CD4-positive, alpha-beta T cell (primary cell): ENCODE measurements around the gene RPS6KA2. TPM values are rescaled to one million over a fixed set of nuclear protein-coding genes. Genes with fewer than 3 reads are reported as not detected.

Source experiments
- ATAC-seq: fragments of 200-7000 bp; cut with Tn5 transposase; one replicate; pipeline ENCODE4 v1.10.0; 2022; ENCODE audit warnings: mild to moderate bottlenecking; ENCODE audit not compliant: poor library complexity
- CTCF ChIA-PET: fragments of 350-600 bp; sonication (Branson Sonifier 250); formaldehyde crosslinking; loops from one replicate; lab custom pipeline; 2021; ENCODE audit warnings: antibody characterized with exemption, inconsistent platforms; lab: Charles Lee
- POLR2A ChIA-PET: fragments of 350-600 bp; sonication (Branson Sonifier 250); formaldehyde crosslinking; loops from one replicate; lab custom pipeline; 2021; ENCODE audit warnings: antibody characterized with exemption, inconsistent platforms; lab: Charles Lee
- DNase-seq, 14 experiments: peaks; one replicate each; pipeline ENCODE4 v3.0.0-alpha.2; 2013 to 2020; ENCODE audit warnings: mixed read lengths in 2 of 14
- H3K27ac ChIP-seq, 2 donors: one replicate each; pipeline versions ENCODE4 v1.5.1 to v1.7.0; 2013; ENCODE audit warnings: low read length in 2 of 2, low read depth in 1 of 2, mild to moderate bottlenecking in 1 of 2
- H3K27me3 ChIP-seq, 2 experiments: 1 replicate in 1 of 2; 2 replicates in 1 of 2; pipeline versions ENCODE4 v1.6.1 to v1.7.0; 2013; ENCODE audit warnings: low read length in 2 of 2, control low read depth in 1 of 2, mild to moderate bottlenecking in 1 of 2, moderate library complexity in 1 of 2; ENCODE audit not compliant: insufficient read depth in 2 of 2, control insufficient read depth in 1 of 2
- H3K36me3 ChIP-seq: one replicate; pipeline ENCODE4 v1.6.1; 2013; ENCODE audit warnings: low read length, control low read depth; ENCODE audit not compliant: insufficient read depth
- H3K4me1 ChIP-seq: one replicate; pipeline ENCODE4 v1.6.1; 2013; ENCODE audit warnings: low read length, control low read depth; ENCODE audit not compliant: insufficient read depth
- H3K4me3 ChIP-seq: one replicate; pipeline ENCODE4 v1.5.1; 2013; ENCODE audit warnings: mild to moderate bottlenecking, low read length, moderate library complexity
- H3K9me3 ChIP-seq, 2 experiments: 1 replicate in 1 of 2; 2 replicates in 1 of 2; pipeline versions ENCODE4 v1.6.1 to v1.7.0; 2013; ENCODE audit warnings: low read length in 2 of 2, mild to moderate bottlenecking in 2 of 2, control low read depth in 1 of 2, moderate library complexity in 1 of 2; ENCODE audit not compliant: control insufficient read depth in 1 of 2, insufficient read depth in 1 of 2
- H3K27ac Mint-ChIP-seq: one replicate; pipeline ENCODE4 v1.8.0; 2020; ENCODE audit warnings: mixed read lengths
- H3K27me3 Mint-ChIP-seq: one replicate; pipeline ENCODE4 v1.8.0; 2021; ENCODE audit warnings: mixed read lengths
- H3K36me3 Mint-ChIP-seq: one replicate; pipeline ENCODE4 v1.8.0; 2021; ENCODE audit warnings: low read depth, mixed read lengths
- H3K4me1 Mint-ChIP-seq: one replicate; pipeline ENCODE4 v1.8.0; 2021; ENCODE audit warnings: low read depth, mixed read lengths
- H3K4me3 Mint-ChIP-seq: one replicate; pipeline ENCODE4 v1.8.0; 2020; ENCODE audit warnings: mild to moderate bottlenecking, mixed read lengths
- H3K9me3 Mint-ChIP-seq: one replicate; pipeline ENCODE4 v1.8.0; 2020; ENCODE audit warnings: mixed read lengths
- CTCF ChIP-seq: fragments of 200-600 bp; IDR thresholded peaks from one replicate; pipeline ENCODE4 v1.8.0; 2022; ENCODE audit warnings: antibody characterized with exemption, mild to moderate bottlenecking
- intact Hi-C, 2 experiments: fragments of 100-400 bp; cut with DNase I in 1 of 2; cut with micrococcal nuclease in 1 of 2; formaldehyde crosslinking; loops; one replicate each; pipeline versions ENCODE4 v1.15.1 to v1.9.0; 2023 to 2025; cut with DNase I, micrococcal nuclease
- total RNA-seq, 174 experiments: library from RNA in 2 of 174; stranded (reverse) in 2 of 174; gene quantifications; one replicate each; pipeline ENCODE4 v1.2.3 and lab custom pipeline; 2021 to 2026

Gene RPS6KA2
- total RNA-seq, 2 experiments from 2014 or later, result 5.6 to 6.2 TPM

GRCh38 chr6:166446567-166447065, 180.4 kb downstream of the RPS6KA2 start:
- Mint-ChIP-seq H3K4me1 (no peaks in the 10 kb centered on the region), H3K9me3 (no peaks in the 10 kb centered on the region), H3K36me3 (no peaks in the 10 kb centered on the region), H3K27ac (no peak overlapping the region), H3K4me3 (no peak overlapping the region), H3K27me3 (no peaks in the 10 kb centered on the region)
- H3K27me3 ChIP-seq, result no peaks in the 10 kb centered on the region
- ChIA-PET CTCF (no interaction called here), POLR2A (interaction anchor here (1.1 kb wide), 1 partner anchor 35 kb away, joined by 3 read pairs; no protein-coding TSS in a partner anchor)
- H3K4me1 ChIP-seq, result no peaks in the 10 kb centered on the region
- no peaks in the 10 kb centered on the region for H3K9me3 ChIP-seq
- intact Hi-C loops, result no loop called here
- ATAC-seq, result no peak
- H3K27ac ChIP-seq, result no peak overlapping the region
- H3K4me3 ChIP-seq, result no peak overlapping the region
- TF ChIP-seq CTCF, result no peak
- no peaks in the 10 kb centered on the region for H3K36me3 ChIP-seq
- DNase-seq, result no peak

- no peak for ATAC-seq
These were observed 180.9 kb downstream of the RPS6KA2 start for GRCh38 chr6:166446146-166446545.

GRCh38 chr6:166444446-166444845, 182.6 kb downstream of the RPS6KA2 start:
- no peaks in the 10 kb centered on the region for H3K9me3 ChIP-seq
- H3K27me3 ChIP-seq, result no peaks in the 10 kb centered on the region
- no peak overlapping the region for H3K4me3 Mint-ChIP-seq
- no peak overlapping the region for H3K27ac ChIP-seq
- H3K36me3 ChIP-seq, result no peaks in the 10 kb centered on the region
- peaks cover 20% of the 10 kb centered on the region for H3K4me1 Mint-ChIP-seq
- DNase-seq (no peak), ATAC-seq (no peak)
- ChIA-PET CTCF (interaction anchor here (1.8 kb wide), 1 partner anchor 13 kb away, joined by 4 read pairs; no protein-coding TSS in a partner anchor), POLR2A (no interaction called here)
- no peaks in the 10 kb centered on the region for H3K9me3 Mint-ChIP-seq
- H3K27ac Mint-ChIP-seq, result no peak overlapping the region
- intact Hi-C loops, result no loop called here
- H3K27me3 Mint-ChIP-seq, result no peaks in the 10 kb centered on the region
- H3K4me3 ChIP-seq, result no peak overlapping the region
- TF ChIP-seq CTCF, result no peak
- no peaks in the 10 kb centered on the region for H3K36me3 Mint-ChIP-seq
- H3K4me1 ChIP-seq, result peaks cover 6% of the 10 kb centered on the region

More at GRCh38 chr6:166446146-166446545, 180.9 kb downstream of the RPS6KA2 start:
- no peaks in the 10 kb centered on the region for H3K27me3 ChIP-seq
- intact Hi-C loops, result no loop called here
- no peak overlapping the region for H3K4me3 ChIP-seq
- no peaks in the 10 kb centered on the region for H3K36me3 Mint-ChIP-seq
- no peaks in the 10 kb centered on the region for H3K36me3 ChIP-seq
- POLR2A ChIA-PET, result interaction anchor here (1.1 kb wide), 1 partner anchor 35 kb away, joined by 3 read pairs; no protein-coding TSS in a partner anchor
- no peak for DNase-seq
- CTCF ChIA-PET, result interaction anchor here (1.8 kb wide), 1 partner anchor 11 kb away, joined by 4 read pairs; no protein-coding TSS in a partner anchor
- H3K27me3 Mint-ChIP-seq, result no peaks in the 10 kb centered on the region
- no peaks in the 10 kb centered on the region for H3K9me3 ChIP-seq
- peaks cover 3% of the 10 kb centered on the region for H3K4me1 Mint-ChIP-seq
- H3K4me3 Mint-ChIP-seq, result no peak overlapping the region
- TF ChIP-seq CTCF, result no peak
- no peaks in the 10 kb centered on the region for H3K9me3 Mint-ChIP-seq
- no peak overlapping the region for H3K27ac ChIP-seq
- no peaks in the 10 kb centered on the region for H3K4me1 ChIP-seq
- no peak overlapping the region for H3K27ac Mint-ChIP-seq
